Thymus (tissue), 11 donors: ENCODE measurements around the gene SCN4B. TPM values are rescaled to one million over a fixed set of nuclear protein-coding genes. Genes with fewer than 3 reads are reported as not detected.

Experiments
- DNase-seq, 9 donors: peaks; one replicate each; pipeline ENCODE4 v3.0.0-alpha.2; 2013; ENCODE audit warnings: low spot score in 9 of 9, low read depth in 6 of 9, missing footprints in 1 of 9
- H3K27ac ChIP-seq, 2 donors: one replicate each; pipeline ENCODE4 v1.5.1; 2013; ENCODE audit warnings: control low read depth in 1 of 2, low read depth in 1 of 2, low read length in 1 of 2, mild to moderate bottlenecking in 1 of 2, moderate library complexity in 1 of 2
- H3K27me3 ChIP-seq, 2 donors: one replicate each; pipeline ENCODE4 v1.5.1; 2013; ENCODE audit warnings: low read length in 1 of 2; ENCODE audit not compliant: control insufficient read depth in 2 of 2, insufficient read depth in 1 of 2
- H3K36me3 ChIP-seq, 2 donors: one replicate each; pipeline ENCODE4 v1.5.1; 2013; ENCODE audit warnings: low read length in 1 of 2, mild to moderate bottlenecking in 1 of 2, moderate library complexity in 1 of 2; ENCODE audit not compliant: control insufficient read depth in 2 of 2, insufficient read depth in 2 of 2
- H3K4me1 ChIP-seq, 2 donors: one replicate each; pipeline ENCODE4 v1.5.1; 2013; ENCODE audit warnings: low read length in 2 of 2; ENCODE audit not compliant: control insufficient read depth in 2 of 2, insufficient read depth in 2 of 2
- H3K4me3 ChIP-seq, 2 donors: one replicate each; pipeline ENCODE4 v1.5.1; 2013; ENCODE audit warnings: low read length in 2 of 2, control low read depth in 1 of 2, mild to moderate bottlenecking in 1 of 2
- H3K9me3 ChIP-seq, 2 donors: one replicate each; pipeline ENCODE4 v1.5.1; 2013; ENCODE audit warnings: low read length in 1 of 2, mild to moderate bottlenecking in 1 of 2; ENCODE audit not compliant: control insufficient read depth in 2 of 2, insufficient read depth in 1 of 2
- WGBS: extraction: QIAGEN DNeasy Blood & Tissue Kit; methylation state at CpG from one replicate; pipeline ENCODE4 v1.1.7; 2013; 5-methylcytosine and 5-hydroxymethylcytosine counted together
- polyA plus RNA-seq: library from polyadenylated mRNA; stranded (reverse); fragments of 200-250 nt; gene quantifications from one replicate; pipeline ENCODE4 v1.2.3, GENCODE V29; 2013
- total RNA-seq: library from RNA; stranded (reverse); fragments of 120-200 nt; gene quantifications from one replicate; pipeline ENCODE4 v1.2.4, GENCODE V29; 2013
- donor health status: healthy.

Gene SCN4B
- total and polyA plus RNA-seq, 2 donors: 1.3 to 2.1 TPM

GRCh38 chr11:118149493-118149892 is 3.1 kb downstream of the SCN4B start:
- H3K27me3 ChIP-seq: peaks cover 67 to 94% of the 10 kb centered on the region in 2 donors
- H3K27ac ChIP-seq: no peak overlapping the region
- no peak for DNase-seq
- no peaks in the 10 kb centered on the region for H3K36me3 ChIP-seq
- H3K4me3 ChIP-seq: no peak overlapping the region
- H3K9me3 ChIP-seq: no peaks in the 10 kb centered on the region
- 94% methylated on average over 1 of the region's 1 CpG for WGBS
- peaks cover 6 to 18% of the 10 kb centered on the region in 2 donors for H3K4me1 ChIP-seq

GRCh38 chr11:118148856-118149255 is 3.8 kb downstream of the SCN4B start:
- no peak overlapping the region for H3K4me3 ChIP-seq
- 88% methylated on average over 2 of the region's 2 CpGs for WGBS
- peaks cover 0 to 3% of the 10 kb centered on the region in 2 donors for H3K9me3 ChIP-seq
- H3K4me1 ChIP-seq: peaks cover 6 to 18% of the 10 kb centered on the region in 2 donors
- no peak overlapping the region for H3K27ac ChIP-seq
- H3K27me3 ChIP-seq: peaks cover 61 to 94% of the 10 kb centered on the region in 2 donors
- H3K36me3 ChIP-seq: no peaks in the 10 kb centered on the region
- DNase-seq: no peak

- no peaks in the 10 kb centered on the region for H3K36me3 ChIP-seq
- H3K27ac ChIP-seq: no peak overlapping the region
- H3K9me3 ChIP-seq: peaks cover 0 to 3% of the 10 kb centered on the region in 2 donors
- H3K4me1 ChIP-seq: peaks cover 6 to 14% of the 10 kb centered on the region in 2 donors
- WGBS: 96% methylated on average over 8 of the region's 8 CpGs
- DNase-seq: no peak
- H3K27me3 ChIP-seq: peaks cover 55 to 92% of the 10 kb centered on the region in 2 donors
- H3K4me3 ChIP-seq: no peak overlapping the region
Measured at GRCh38 chr11:118148240-118148639, 4.4 kb downstream of the SCN4B start.

DNA sequence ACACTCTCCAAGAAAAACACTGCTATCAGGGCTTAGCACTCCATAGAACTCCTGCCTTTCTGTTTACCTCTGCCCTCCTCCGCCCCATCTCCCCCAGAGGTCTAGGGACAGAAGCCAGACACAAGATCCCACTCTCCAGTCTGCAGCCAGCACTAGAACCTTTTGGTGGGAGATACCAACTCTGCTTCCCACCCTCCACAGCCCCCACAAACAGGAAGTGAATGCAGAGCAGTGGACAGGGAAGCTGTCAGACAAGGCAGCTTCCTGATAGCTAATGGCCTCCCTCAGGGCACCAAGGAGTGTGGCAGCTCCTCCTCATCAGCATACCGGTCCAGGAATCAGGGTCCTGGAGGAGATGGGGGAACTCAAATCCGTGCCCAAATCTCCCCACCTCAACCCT is 5.1 kb downstream of the SCN4B start:
- WGBS: 92% methylated on average over 3 of the region's 3 CpGs
- H3K9me3 ChIP-seq: peaks cover 0 to 3% of the 10 kb centered on the region in 2 donors
- no peak for DNase-seq
- no peak overlapping the region for H3K4me3 ChIP-seq
- H3K27ac ChIP-seq: no peak overlapping the region
- H3K27me3 ChIP-seq: peaks cover 48 to 91% of the 10 kb centered on the region in 2 donors
- H3K4me1 ChIP-seq: peaks cover under 1 to 14% of the 10 kb centered on the region in 2 donors
- H3K36me3 ChIP-seq: no peaks in the 10 kb centered on the region

GRCh38 chr11:118146554-118146953 is 6.1 kb downstream of the SCN4B start:
- Histone ChIP-seq H3K4me1 (peaks cover 0 to 8% of the 10 kb centered on the region in 2 donors), H3K4me3 (no peak overlapping the region), H3K27ac (no peak overlapping the region), H3K36me3 (no peaks in the 10 kb centered on the region), H3K27me3 (peaks cover 38 to 87% of the 10 kb centered on the region in 2 donors), H3K9me3 (peaks cover 0 to 3% of the 10 kb centered on the region in 2 donors)
- WGBS: 99% methylated on average over 6 of the region's 6 CpGs
- DNase-seq: no peak

- 2% methylated on average over 78 of the region's 78 CpGs for WGBS
- Histone ChIP-seq H3K27me3 (peaks cover 31 to 84% of the 10 kb centered on the region in 2 donors), H3K9me3 (peaks cover 0 to 3% of the 10 kb centered on the region in 2 donors), H3K36me3 (no peaks in the 10 kb centered on the region), H3K4me1 (peaks cover 0 to 8% of the 10 kb centered on the region in 2 donors), H3K27ac (peak overlapping the region in 1 of 2 donors; percentile 36), H3K4me3 (peak overlapping the region; percentile 42 to 59)
- peak; percentile 37 to 84 (median 62) for DNase-seq
Measured at GRCh38 chr11:118145285-118146227, 7.1 kb downstream of the SCN4B start.

DNA sequence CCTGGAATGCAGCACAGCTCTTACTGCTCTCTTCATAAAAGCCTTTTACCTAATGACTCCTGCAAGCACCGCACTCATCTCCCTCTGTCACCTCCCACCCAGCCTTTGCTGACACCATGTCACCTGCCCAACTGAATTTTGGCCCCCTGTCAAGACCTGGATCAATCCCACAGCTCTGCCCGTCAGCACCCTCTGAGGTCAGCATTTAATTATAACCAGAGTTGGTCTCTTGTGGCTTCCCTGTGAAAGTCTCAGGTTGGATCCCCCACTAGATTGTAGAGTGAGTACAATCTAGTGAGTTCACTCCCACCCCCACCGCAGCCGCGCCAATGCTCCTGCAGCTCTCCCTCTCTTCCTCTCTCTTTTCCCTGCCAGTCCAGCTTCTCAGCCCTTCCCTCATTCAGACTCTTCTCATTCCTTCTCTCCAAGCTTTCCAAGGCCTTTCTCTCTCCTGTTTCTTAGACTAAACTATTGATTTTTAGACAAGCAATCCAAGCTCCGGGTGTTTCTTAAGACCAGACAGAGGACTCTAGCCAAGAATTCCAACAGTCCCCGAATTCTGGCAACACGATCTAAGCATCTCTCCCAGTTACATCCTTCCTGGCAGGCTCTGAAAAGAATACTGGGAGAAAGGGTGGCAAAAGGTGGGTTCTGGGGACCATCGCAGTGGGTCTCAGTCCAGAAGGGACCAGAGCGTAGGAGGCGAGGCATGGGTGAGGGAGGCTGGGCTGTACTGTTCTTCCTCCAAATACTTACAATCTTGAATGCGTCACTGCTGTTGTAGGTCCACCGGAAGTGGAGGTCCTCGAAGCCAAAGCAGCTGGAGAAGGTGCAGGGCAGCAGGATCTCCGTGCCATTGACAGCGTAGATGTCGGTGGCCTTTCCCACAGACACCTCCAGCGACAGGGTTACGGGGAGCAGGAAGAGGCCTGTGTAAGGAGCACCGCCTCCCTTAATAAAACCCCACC is 8.0 kb downstream of the SCN4B start:
- no peak overlapping the region for H3K4me3 ChIP-seq
- peaks cover 0 to 3% of the 10 kb centered on the region in 2 donors for H3K9me3 ChIP-seq
- DNase-seq: no peak
- no peak overlapping the region for H3K27ac ChIP-seq
- 77% methylated on average over 20 of the region's 20 CpGs for WGBS
- H3K27me3 ChIP-seq: peaks cover 27 to 83% of the 10 kb centered on the region in 2 donors
- no peaks in the 10 kb centered on the region for H3K36me3 ChIP-seq
- peaks cover 0 to 8% of the 10 kb centered on the region in 2 donors for H3K4me1 ChIP-seq

DNA sequence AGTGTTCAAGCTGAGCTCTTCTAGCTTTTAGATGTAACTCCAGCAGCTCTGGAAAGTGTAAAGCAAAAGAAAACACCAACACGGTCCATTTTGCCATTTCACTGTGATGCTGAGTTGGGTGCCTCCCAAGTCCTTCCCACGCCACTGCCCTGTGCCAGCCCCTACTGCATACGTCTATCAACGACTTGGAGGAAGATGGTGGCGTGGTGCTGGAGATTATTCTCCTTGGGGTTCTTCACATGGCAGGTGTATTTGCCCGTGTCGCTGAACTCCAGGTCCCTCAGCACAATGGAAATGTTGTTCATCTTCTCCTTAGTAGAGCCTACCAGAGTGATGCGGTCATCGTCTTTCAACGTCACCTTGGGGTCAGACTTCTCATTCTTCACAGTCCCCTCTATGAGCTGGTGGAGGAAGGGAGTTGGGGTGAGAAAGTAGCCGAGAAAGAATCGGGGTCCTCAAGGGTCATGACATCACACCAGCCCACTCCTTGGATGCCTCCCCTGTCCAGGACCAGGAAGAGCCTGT is 8.9 kb downstream of the SCN4B start:
- 91% methylated on average over 12 of the region's 12 CpGs for WGBS
- no peak for DNase-seq
- H3K27me3 ChIP-seq: peaks cover 26 to 80% of the 10 kb centered on the region in 2 donors

More for the DNA sequence above, 8.9 kb downstream of the SCN4B start:
- H3K4me3 ChIP-seq: no peak overlapping the region
- peaks cover 0 to 3% of the 10 kb centered on the region in 2 donors for H3K9me3 ChIP-seq
- H3K27ac ChIP-seq: no peak overlapping the region
- H3K4me1 ChIP-seq: peaks cover 0 to 8% of the 10 kb centered on the region in 2 donors
- H3K36me3 ChIP-seq: no peaks in the 10 kb centered on the region
